GM18520 (cell line): Measurements from ENCODE around the gene RBX1.
"Not testable (repeated sequence)": the region's sequence is repeated elsewhere in the genome, so short reads cannot be mapped to it uniquely, and the experiment has no call there.

Source experiments
- ATAC-seq: cut with Tn5 transposase; IDR thresholded peaks from one replicate; pipeline ENCODE4 v1.9.1; 2021; ENCODE audit not compliant: unreplicated experiment

Gene RBX1

DNA sequence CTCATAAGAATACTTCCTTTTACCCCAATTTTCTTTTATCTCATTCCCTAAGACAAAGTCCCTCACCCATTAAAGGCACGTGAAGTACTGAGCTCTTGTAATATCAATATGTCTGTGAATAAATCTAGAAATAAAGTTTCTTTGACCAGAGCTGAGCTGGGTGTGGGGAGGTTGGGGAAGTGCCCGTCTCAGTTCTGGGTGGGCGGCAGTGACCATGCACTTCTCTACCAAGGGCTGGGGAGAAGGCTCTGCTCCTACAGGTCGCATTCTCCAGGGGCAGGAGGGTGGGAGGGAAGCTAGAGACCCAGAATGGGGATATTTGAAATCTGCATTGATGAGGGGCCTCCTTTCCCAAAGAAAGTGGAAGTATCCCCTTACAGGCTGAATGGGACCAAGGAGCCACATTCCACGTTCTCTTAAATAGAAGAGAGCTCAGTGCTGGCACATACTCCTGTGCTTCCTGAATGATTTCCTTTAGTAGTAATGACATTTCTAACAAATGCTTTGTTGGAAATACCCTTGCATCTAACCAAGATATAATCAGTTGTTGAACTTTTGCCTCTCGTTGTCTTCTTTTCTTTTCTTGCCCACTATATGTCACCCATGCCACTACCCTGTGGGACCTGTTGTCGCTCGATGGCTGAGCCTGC is 16.1 kb downstream of the RBX1 start:
- ATAC-seq: no peak

DNA sequence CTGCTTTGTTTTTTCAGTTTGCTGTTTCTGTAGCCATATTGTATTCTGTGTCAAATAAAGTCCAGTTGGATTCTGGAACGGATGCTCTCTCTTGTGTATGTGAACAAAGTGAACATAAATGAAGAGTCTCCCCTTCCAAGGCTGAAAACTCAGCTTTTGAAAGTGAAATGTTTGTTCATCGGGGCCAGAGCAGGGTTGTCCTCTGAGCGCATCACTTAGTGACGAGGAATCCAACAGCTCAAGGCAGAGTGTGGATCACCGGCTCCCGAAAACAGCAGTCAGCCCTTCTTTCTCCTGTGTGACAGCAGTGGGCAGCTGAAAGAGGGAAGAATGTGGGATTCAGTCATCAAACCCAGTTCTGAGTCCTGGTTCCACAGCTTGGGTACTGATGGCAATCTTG is 21.4 kb downstream of the RBX1 start:
- no peak for ATAC-seq

DNA sequence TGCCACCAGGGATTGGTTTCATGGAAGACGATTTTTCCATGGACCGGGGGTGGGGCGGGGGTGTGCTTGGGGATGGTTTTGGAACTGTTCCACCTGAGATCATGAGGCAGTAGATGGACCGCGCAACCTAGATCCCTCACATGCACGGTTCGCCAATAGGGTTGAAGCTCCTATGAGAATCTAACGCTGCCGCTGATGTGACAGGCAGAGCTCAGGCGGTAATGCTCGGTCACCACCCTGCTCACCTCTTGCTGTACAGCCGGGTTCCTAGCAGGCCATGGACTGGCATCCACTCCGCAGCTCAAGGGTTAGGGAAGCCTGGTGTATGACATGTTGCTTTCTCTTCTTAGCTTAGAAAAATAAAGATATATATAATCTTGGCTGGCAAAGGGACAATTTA is 22.0 kb downstream of the RBX1 start:
- ATAC-seq: no peak

DNA sequence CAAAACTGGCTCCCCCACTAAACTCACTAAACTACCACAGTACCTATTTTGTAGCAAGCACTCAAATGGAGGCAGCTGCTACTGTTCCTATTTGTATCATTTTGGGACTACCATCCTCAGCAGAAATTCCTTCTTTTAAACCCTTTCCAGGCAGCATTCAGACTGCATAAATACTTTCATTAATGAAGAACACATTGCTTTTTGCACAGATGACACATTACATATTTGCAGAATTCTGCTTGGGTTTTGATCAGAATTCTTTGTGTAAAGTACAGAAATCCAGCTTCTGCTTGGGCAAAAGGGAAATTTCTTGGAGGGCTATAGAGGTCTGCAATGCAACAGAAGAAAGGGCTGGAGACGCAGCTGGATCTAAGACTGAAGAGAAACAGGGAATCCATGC is 24.2 kb downstream of the RBX1 start:
- no peak for ATAC-seq

DNA sequence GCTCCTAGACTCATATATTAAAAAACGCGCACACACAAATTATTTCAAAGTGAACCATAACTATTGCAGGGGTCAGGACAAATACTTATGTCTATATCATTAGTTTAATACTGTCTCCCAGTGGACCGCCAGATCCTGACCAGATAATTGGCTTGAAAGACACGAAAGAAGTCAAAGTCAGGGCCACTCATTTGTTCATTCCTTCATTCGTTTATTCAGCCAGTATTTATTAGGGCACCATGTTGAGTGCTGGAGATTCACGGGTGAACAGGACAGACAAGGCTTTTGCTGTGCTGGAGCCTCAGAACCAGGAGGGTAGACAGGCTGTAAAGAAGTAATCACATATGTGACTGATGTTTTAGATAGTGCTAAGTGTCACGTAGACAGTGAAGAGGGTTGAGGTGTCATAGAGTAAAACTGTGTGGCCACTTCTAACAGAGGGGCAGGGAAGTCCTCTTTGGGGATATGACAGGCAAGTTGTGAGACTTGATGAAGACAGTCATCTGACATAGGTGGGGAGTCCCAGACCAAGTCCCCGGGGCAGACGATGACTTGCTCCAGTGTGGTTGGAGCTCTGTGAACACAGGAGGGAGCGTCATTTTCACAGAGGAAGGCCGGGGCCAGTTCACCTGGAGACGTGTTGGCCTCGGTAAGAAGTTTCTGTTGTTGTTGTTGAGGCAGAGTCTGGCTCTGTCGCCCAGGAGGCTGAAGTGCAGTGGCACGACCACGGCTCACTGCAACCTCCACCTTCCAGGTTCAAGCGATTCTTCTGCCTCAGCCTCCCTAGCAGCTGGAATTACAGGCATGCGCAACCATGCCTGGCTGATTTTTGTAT is 25.9 kb downstream of the RBX1 start:
- no peak for ATAC-seq

DNA sequence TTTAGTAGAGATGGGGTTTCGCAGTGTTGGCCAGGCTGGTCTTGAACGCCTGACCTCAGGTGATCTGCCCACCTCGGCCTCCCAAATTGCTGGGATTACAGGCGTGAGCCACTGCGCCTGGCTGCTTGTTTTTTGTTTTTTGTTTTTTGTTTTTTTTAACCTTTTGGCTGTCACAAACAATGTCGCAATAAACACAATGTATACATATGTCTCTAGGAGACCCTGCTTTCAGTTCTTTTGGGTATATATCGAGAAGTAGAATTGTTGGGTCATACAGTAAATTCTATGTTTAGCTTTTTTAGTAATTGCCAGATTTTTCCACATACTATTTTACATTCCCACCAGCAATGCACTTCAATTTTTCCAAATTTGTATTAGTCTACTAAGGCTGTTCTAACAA is 28.0 kb downstream of the RBX1 start:
- ATAC-seq: no peak

DNA sequence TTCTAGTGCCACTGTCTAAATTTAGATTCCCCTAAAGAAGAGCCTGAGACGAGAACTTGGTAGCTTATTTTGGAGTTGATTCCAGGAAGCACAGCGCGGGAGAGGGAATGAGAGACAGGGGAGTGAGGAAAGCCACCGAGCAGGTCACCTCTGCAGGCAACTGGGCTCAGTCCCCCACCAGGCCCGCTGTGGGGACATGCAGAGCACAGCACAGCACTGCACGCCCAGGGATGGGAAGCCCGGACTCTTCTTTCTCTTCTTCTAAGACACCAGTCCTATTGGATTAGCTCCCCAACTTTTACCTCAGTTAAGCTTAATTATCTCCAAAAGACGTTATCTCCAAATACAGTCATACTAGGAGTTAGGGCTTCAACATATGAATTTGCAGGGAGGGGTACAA is 28.7 kb downstream of the RBX1 start:
- no peak for ATAC-seq

DNA sequence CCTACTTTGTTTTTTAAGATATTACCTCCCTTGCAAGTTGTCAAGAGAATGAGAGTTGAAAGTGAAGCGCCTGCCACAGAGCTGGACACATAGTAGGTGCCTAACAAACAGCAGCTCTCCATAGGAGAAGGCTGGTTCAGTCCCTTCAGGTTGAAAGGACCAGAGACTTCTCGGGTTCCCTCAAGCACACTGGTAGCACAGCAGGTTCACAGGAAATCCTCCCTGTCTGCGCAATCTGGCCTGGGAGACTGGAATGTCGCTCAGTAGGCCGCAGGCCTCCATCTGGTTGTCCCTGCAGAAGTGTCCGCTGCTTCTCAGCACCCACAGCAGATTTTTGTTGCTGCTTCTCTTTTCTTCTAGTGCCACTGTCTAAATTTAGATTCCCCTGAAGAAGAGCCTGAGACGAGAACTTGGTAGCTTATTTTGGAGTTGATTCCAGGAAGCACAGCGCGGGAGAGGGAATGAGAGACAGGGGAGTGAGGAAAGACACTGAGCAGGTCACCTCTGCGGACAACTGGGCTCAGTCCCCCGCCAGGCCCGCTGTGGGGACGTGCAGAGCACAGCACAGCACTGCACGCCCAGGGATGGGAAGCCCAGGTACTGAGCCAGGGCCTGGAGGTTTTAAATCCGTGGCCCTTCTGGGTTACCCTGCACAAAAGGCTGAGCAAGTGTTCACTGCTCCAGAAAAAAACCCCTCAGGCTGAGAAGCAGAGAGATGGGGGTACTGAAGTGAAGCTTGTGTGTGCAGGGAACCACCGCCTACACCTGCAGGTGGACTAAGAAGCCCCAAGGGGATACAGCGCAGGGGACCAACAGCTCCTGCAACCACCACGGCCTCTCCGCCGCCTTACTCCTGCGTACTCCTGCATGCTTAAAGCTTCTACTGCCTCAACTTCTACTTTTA is 31.6 kb downstream of the RBX1 start:
- no peak for ATAC-seq

DNA sequence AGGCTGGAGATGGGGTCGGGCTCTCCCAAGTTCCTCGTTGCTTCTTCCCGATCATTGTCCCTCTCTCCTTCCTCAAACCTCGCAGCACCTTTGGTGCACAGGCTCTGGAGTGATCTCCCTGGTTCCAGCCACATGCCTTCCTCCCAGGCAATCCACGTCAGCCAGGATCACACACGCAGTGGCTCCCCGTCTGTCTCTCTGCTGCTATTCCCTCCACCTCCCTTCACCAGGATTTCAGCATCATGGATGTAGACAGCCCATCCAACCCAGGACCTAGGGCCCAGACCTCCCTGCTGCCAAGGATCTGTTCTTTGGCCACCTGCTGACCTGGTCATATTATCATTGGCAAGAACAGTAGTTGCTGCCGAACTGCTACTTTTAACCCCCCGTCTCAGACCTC is 40.1 kb downstream of the RBX1 start:
- ATAC-seq: no peak

DNA sequence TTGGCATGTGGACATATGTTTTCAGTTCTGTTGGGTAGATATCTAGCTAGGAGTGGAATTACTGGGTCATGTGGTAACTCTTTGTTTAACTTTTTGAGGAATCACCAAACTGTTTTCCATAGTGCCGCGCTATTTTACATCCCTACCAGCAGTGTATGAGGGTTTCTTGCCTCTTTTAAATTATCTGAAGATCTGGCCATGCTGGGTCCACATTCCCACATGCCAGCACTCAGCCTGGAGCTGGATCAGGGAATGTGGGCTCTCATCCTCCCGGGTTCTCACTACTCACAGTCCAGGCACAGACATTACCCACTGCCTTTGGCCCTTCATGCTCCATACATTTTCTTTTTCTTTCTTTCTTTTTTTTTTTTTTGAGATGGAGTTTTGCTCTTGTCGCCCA is 44.6 kb downstream of the RBX1 start:
- no peak for ATAC-seq

DNA sequence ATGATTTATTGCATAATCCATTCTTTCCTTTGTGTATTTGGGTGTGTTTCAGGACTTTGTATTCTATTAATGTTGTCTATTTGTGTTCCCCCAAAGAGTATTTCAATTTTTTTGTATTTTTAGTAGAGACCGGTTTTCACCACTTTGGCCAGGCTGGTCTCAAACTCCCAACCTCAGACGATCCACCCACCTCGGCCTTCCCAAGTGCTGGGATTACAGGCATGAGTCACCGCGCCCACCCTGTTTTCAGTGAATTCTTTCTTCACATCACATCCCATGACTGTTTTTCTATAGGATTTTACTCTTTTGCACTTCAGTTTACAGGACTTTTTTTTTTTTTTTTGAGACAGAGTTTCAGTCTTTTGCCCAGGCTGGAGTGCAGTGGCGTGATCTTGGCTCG is 46.3 kb downstream of the RBX1 start:
- ATAC-seq: no peak

DNA sequence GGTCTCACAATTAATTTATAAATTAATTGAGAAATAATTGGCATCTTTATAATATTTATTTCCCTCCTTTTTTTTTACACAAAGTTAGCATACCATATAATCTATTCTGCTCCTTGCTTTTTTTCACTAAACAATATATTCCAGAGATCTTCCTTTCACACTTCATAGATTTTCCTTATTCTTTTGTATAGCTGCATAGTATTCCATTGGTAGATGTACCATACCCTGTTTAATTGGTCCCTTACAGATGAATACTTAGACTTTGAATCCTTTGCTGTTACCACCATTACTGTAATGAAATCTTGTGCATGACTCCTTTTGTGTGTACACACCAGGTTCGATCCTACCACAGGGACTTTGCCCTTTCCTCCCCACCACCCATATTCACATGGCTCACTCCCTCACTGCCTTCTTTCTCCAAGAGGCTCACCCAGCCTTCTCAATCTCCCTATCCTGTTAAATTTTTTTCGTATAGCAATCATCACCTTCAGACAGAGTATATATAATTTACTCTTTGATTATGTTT is 48.9 kb downstream of the RBX1 start:
- ATAC-seq: no peak

DNA sequence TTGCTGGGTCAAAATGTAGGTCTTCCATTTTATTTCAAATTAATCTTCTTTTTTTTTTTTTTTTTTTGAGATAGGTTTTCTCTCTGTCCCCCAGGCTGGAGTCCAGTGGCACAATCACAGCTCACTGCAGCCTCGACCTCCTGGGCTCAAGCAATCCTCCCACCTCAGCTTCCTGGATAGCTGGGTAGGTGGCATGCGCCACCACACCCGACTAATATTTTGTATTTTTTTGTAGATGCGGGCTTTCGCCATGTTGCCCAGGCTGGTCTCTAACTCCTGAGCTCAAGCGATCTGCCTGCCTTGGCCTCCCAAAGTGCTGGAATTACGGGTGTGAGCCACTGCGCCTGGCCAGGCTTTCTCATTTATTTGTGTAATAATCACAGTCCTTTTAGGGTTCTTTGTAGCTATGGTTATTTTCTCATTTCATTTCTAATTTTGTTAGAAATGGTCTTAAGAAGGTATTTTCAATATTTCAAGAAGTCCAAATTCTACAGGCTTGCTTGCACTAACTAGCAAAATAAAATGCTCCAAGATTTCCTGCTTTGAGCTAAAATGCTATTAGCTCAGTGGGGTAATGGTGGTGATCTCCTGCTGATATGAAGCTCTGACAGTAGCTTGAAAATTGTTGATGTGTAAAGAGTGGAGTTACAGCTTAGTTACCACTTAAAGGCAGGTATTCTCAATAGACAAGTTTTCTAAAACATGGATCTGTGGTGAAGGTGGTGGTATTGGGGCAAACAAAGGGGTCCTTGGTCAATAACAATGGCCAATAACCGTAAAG is 50.0 kb downstream of the RBX1 start:
- ATAC-seq: no peak

DNA sequence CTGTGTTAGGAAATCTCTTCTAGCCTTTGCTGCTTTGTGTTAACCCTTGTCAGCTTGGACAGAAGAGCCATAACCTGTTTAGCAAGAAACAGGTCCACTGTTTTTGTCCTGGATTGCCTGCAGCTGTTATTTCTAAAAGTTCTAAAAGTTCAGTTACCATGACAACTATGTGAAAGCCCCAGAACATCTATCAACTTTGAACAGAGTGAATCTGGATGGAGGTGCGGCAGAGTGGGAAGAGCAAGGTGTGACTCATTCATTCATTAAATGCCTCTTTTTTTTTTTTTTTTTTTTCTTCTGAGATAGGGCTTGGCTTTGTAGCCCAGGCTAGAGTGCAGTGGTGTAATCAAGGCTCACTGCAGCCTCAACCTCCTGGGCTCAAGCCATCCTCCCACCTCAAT is 50.5 kb downstream of the RBX1 start:
- ATAC-seq: no peak

DNA sequence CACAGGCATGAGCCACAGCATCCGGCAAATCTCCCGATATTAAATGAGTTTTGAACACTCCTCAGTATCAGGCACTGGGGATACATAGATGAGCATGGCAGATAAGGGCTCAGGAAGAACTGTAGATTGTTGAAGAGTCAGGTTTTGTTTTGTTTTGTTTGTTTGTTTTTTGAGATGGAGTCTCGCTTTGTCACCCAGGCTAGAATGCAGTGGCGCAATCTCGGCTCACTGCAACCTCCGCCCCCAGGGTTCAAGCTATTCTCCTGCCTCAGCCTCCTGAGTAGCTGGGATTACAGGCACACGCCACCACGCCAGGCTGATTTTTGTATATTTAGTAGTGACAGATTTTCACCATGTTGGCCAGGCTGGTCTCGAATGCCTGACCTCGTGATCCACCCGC is 51.2 kb downstream of the RBX1 start:
- ATAC-seq: not testable (repeated sequence)

DNA sequence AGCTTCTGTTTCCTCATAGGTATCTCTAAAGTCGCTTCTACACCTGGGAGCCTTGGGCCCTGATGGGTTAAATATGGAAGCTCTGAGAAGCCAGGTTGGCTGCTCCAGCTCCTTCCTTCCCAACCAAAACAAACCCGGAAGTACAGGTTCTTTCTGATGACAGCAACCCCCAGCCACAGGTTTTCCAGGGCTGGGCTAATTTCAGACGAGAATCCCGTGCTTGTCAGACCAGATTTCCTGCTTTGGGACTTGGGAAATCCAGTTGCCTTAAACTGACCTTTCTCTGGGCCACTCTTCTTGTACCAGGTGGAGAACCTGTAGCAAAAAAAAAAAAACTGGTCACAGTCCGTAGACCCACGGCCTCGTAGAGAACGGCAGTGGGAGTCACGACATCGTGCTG is 51.9 kb downstream of the RBX1 start:
- no peak for ATAC-seq

DNA sequence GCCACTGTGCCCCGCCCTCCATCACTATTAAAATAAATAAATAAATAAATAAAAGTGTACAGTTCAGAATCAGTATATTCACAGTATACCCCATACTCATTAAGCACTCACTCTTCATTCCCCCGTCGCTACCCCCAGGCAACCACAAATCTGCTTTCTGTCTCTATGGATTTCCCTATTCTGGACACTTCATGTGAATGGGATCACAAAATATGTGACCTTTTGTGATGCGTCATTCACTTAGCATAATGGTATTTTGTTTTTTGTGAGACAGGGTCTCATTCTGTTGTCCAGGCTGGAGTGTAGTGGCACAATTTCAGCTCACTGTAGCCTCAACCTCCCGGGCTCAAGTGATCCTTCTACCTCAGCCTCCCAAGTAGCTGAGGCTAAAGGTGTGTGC is 52.8 kb downstream of the RBX1 start:
- ATAC-seq: no peak

DNA sequence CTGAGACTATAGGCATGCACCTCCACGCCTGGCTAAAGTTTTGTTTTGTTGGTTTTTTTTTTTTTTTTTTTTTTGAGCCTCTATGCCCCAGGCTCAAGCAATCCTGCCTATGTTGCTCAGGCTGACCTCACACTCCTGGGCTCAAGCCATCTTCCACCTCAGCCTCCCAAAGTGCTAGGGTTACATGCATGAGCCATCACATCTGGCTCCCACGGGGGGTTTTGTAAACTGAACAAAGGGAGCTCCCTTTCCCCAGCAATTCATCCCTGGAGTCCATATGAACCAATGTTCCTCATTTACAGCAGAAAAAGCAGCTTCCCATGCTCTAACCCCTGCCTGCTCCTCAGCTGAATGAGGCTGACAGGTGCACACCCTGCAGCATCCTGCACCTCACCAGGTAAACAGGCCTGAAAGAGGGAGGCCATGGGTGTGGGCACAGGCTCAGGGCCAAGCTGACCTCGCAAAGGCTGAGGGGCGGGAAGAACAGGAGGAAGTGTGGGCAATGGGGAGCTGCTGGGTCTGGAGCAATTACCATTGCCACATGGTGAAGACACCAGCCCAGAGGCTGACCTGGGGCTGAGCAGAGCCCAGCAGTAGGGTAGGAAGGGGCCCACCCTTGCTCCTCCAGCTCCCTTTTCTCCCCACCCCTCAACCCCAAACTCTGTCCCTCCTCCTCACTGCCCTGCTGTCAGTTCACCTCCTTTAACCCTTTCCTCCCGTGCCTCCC is 58.2 kb downstream of the RBX1 start:
- no peak for ATAC-seq

DNA sequence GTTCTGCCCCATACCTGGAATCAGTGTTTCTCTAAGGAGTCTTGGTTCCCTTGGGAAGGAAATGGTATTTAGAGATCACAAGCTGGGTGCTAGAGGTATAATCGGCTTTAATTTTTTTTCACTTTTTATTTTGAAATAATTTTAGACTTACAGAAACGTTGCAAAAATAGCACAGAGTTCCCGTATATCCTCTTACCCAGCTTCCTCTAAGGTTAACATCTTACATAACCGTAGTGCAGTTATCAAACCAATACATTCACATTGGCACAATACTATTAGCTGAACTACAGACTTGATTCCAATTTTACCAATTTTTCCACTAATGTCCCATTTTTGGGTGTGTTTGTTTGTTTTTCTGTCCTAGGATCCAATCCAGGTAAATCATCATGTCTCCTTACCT is 63.8 kb downstream of the RBX1 start:
- no peak for ATAC-seq

DNA sequence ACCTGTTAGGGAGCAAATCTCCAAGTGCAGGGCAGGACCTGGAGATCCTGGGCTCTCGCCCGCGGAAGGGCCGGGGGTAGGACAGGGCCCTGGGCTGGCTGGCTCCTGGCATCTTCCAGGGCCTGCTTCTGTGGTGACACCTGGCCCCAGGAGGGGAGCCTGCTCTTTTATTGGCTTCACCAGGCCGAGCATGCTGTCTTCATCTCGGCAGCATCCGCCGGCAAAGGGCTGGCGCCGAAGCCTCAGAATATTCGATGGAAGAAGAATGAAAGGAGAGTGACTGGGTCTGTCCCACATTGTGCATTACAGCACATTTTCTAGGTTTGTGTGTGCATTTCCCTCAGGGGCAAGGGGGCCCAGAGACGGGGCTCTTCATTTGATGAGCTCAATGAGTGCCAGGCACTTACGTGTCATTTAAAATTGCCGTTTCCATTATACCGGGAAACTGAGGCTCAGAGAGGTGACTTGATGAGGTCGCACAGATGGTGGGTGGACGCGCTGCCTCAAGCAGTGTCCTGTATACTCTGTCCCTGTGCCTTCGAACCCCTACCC is 70.0 kb downstream of the RBX1 start:
- ATAC-seq: no peak
